Loucy (cell line): ENCODE results near the gene DDX42.
A peak's percentile ranks its signal among the peaks of the same experiment; 100 is the strongest.
"Not testable (repeated sequence)": the region's sequence is repeated elsewhere in the genome, so short reads cannot be mapped to it uniquely, and the experiment has no call there.

Experiments used
- H2AFZ ChIP-seq: fragments of 200-600 bp; sonication (generic); 2 replicates; pipeline ENCODE4 v1.6.0; 2016; ENCODE audit warnings: antibody characterized with exemption, mild to moderate bottlenecking, low read length, moderate library complexity
- H3F3A ChIP-seq: fragments of 200-600 bp; 2 replicates; pipeline ENCODE4 v1.6.0; 2016; ENCODE audit warnings: antibody characterized with exemption, low read depth, mild to moderate bottlenecking
- H3K27me3 ChIP-seq: fragments of 200-600 bp; sonication (generic); 2 replicates; pipeline ENCODE4 v1.6.1; 2014; ENCODE audit warnings: low read length, mild to moderate bottlenecking; ENCODE audit not compliant: insufficient read depth, poor library complexity, severe bottlenecking
- H3K36me3 ChIP-seq: fragments of 200-600 bp; sonication (generic); 2 replicates; pipeline ENCODE4 v1.6.1; 2016; ENCODE audit warnings: low read length; ENCODE audit not compliant: insufficient read depth
- H3K4me1 ChIP-seq: fragments of 200-600 bp; sonication (generic); 2 replicates; pipeline ENCODE4 v1.5.1; 2014; ENCODE audit warnings: low read length, mild to moderate bottlenecking; ENCODE audit not compliant: insufficient read depth, poor library complexity, severe bottlenecking
- H3K4me2 ChIP-seq: fragments of 200-600 bp; sonication (generic); 2 replicates; pipeline ENCODE4 v1.6.0; 2014; ENCODE audit warnings: antibody characterized with exemption, low read length, low read depth, mild to moderate bottlenecking; ENCODE audit not compliant: poor library complexity, severe bottlenecking
- H3K4me3 ChIP-seq: fragments of 200-600 bp; sonication (generic); 2 replicates; pipeline ENCODE4 v1.5.1; 2014; ENCODE audit warnings: low read length, mild to moderate bottlenecking, mixed read lengths; ENCODE audit not compliant: poor library complexity, severe bottlenecking
- H3K79me2 ChIP-seq: fragments of 200-600 bp; sonication (generic); 2 replicates; pipeline ENCODE4 v1.6.1; 2014; ENCODE audit warnings: low read length; ENCODE audit not compliant: insufficient read depth
- H3K9ac ChIP-seq: fragments of 200-600 bp; sonication (generic); 2 replicates; pipeline ENCODE4 v1.6.0; 2014; ENCODE audit warnings: mild to moderate bottlenecking, low read depth, low read length, moderate library complexity; ENCODE audit not compliant: poor library complexity, severe bottlenecking
- H3K9me2 ChIP-seq: fragments of 200-600 bp; sonication (generic); replicated peaks from 2 replicates; pipeline ENCODE4 v1.6.1; 2016; ENCODE audit warnings: low read depth, low read length, mixed read lengths
- H3K9me3 ChIP-seq: fragments of 200-600 bp; sonication (generic); 2 replicates; pipeline ENCODE4 v1.6.1; 2014; ENCODE audit warnings: mild to moderate bottlenecking, antibody characterized with exemption, low read length, low read depth; ENCODE audit not compliant: insufficient read depth
- H4K20me1 ChIP-seq: fragments of 200-600 bp; sonication (generic); 2 replicates; pipeline ENCODE4 v1.6.0; 2014; ENCODE audit warnings: antibody characterized with exemption, low read length, mild to moderate bottlenecking; ENCODE audit not compliant: insufficient read depth, poor library complexity, severe bottlenecking
- EZH2phosphoT487 ChIP-seq: fragments of 200-600 bp; IDR thresholded peaks from 2 replicates; pipeline ENCODE4 v1.6.1; 2018; ENCODE audit warnings: antibody characterized with exemption, mild to moderate bottlenecking, moderate library complexity, borderline replicate concordance
- TF ChIP-seq, protein P1 (sequence below): fragments of 200-600 bp; sonication (generic); conservative IDR thresholded peaks from 2 replicates; pipeline ENCODE4 v1.5.1; 2014; ENCODE audit warnings: mild to moderate bottlenecking, antibody characterized with exemption, low read length

DDX42 gene

DNA sequence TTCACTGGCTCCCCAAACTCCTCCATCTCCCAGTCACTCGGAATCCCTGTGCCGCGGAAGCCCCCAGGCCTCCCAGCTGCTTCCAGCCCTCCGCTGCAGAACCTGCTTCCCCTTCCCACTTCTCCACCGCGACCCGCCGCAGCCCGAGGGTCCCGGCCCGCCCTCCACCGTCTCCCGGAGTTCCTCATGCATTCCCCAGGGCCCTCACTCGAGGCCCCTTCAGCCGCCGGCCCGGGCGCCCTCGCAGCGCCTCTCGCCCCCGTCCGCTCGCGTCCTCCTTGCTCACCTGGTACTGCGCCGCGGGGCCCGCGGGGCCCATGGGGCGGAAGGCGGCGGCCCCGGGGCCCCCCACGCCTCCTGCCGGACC, 68.2 kb downstream of the DDX42 start:
- Histone ChIP-seq H4K20me1 (peaks cover 40% of the 10 kb centered on the region), H3K4me1 (peaks cover 46% of the 10 kb centered on the region), H3K9ac (peak overlapping the region; percentile 97), H3K27me3 (no peaks in the 10 kb centered on the region), H3K4me3 (peak overlapping the region; percentile 89), H3K79me2 (peaks cover 55% of the 10 kb centered on the region), H3K36me3 (peaks cover under 1% of the 10 kb centered on the region; the same call in 1 of the 2 replicates), H3K9me3 (no peaks in the 10 kb centered on the region), H3K9me2 (no peaks in the 10 kb centered on the region), H3F3A (peaks cover 10% of the 10 kb centered on the region), H2AFZ (peak overlapping the region; percentile 20; the same call in 1 of the 2 replicates), H3K4me2 (peak overlapping the region; percentile 85)
- no peak for TF ChIP-seq EZH2phosphoT487
- TF ChIP-seq, protein P1, sequence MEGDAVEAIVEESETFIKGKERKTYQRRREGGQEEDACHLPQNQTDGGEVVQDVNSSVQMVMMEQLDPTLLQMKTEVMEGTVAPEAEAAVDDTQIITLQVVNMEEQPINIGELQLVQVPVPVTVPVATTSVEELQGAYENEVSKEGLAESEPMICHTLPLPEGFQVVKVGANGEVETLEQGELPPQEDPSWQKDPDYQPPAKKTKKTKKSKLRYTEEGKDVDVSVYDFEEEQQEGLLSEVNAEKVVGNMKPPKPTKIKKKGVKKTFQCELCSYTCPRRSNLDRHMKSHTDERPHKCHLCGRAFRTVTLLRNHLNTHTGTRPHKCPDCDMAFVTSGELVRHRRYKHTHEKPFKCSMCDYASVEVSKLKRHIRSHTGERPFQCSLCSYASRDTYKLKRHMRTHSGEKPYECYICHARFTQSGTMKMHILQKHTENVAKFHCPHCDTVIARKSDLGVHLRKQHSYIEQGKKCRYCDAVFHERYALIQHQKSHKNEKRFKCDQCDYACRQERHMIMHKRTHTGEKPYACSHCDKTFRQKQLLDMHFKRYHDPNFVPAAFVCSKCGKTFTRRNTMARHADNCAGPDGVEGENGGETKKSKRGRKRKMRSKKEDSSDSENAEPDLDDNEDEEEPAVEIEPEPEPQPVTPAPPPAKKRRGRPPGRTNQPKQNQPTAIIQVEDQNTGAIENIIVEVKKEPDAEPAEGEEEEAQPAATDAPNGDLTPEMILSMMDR: no peak

DNA sequence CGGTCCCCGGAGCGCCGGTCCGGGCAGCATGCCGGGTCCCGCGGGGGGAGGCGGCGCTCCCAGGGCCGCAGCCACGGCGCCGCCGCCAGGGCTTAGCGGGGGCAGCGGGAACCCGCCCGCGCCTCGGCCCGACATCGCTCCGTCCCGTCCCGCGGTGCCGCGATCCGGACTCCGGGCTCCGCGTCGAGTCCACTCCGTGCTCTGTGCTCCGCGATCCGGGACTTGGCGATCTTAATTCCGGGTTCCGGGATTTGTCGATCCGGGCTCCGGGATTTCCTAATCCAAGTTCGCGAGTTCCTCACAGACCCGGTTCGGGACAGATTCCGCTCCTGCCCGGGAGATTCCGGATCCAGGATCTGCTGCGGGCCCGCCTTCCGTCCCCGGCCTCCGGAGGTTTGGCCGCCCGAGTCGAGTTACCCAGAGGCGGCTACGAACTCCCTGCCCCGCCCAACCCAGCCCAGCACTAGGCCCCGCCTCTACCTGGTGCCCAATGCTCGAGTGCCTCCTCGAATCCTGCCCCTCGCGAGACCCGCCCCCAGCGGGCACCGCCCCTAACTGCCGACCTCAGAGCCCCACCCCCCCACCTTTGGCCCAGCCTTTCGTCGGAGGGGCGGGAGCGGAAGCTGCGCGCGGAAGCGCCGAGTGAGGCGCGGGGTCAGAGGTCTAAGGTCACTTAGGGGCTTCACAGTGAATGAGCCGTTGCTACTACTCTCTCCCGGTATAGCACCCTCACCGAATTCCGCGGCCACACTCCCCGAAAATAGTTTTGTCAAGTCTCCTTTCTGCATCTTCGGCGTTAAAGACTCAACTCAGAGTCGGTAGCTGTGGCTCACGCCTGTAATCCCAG, 68.8 kb downstream of the DDX42 start, which contains the start of gene SMARCD2:
Gene SMARCD2, minus strand, starts transcription at position 146 of the 847 bp plus-strand sequence. Its CDS starts 11 bp downstream, at position 135.
- peaks cover 46% of the 10 kb centered on the region for H3K4me1 ChIP-seq
- H3K9me2 ChIP-seq: no peaks in the 10 kb centered on the region

DNA sequence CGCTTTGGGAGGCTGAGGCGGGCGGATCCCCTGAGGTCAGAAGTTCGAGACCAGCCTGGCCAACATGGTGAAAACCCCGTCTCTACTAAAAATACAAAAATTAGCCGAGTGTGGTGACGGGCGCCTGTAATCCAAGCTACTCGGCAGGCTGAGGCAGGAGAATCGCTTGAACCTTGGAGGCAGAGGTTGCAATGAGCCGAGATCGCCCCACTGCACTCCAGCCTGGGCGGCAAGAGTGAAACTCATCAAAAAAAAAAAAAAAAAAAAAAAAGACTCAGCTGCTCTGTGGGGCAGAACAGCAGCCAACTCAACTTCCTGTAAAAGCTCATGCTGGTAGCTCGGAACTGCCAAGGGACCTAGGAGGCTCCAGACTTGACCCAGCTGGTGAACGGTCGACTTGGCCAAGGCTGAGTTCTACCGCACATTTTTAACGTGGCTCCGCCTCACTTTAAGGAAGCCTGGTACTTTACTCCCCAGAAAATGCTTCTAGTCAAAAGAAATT, 69.5 kb downstream of the DDX42 start:
- not testable (repeated sequence) for H3F3A ChIP-seq, H3K9me3 ChIP-seq, H3K27me3 ChIP-seq, H3K9me2 ChIP-seq, H3K36me3 ChIP-seq
- peaks cover 38% of the 10 kb centered on the region for H4K20me1 ChIP-seq
- H3K4me2 ChIP-seq: peak overlapping the region; percentile 90
- peaks cover 42% of the 10 kb centered on the region for H3K79me2 ChIP-seq
- peaks cover 45% of the 10 kb centered on the region for H3K4me1 ChIP-seq
- peak overlapping the region; percentile 89 for H3K4me3 ChIP-seq
- peak overlapping the region; percentile 97 for H3K9ac ChIP-seq
- peak overlapping the region; percentile 65 for H2AFZ ChIP-seq

More for the DNA sequence above, 68.8 kb downstream of the DDX42 start, which contains the start of gene SMARCD2:
- Histone ChIP-seq H3K9me3 (no peaks in the 10 kb centered on the region), H3K9ac (peak within 1 kb of the TSS; percentile 97), H3K36me3 (no peaks in the 10 kb centered on the region), H4K20me1 (peaks cover 40% of the 10 kb centered on the region), H3F3A (peaks cover 10% of the 10 kb centered on the region), H3K4me2 (peak within 1 kb of the TSS; percentile 90), H3K79me2 (peaks cover 49% of the 10 kb centered on the region), H3K4me3 (peak within 1 kb of the TSS; percentile 89), H2AFZ (peak within 1 kb of the TSS; percentile 86), H3K27me3 (no peaks in the 10 kb centered on the region)
- TF ChIP-seq, protein P1: no peak
- TF ChIP-seq EZH2phosphoT487: no peak
